Calu3 (cell line): Measurements from ENCODE around the gene TMEM86A. TPM values are rescaled to one million over a fixed set of nuclear protein-coding genes. Genes with fewer than 3 reads are reported as not detected.

Experiments
- BruUV-seq: library from RNA; stranded (reverse); fragments of 400-500 nt; replicated peaks from 2 replicates; lab custom pipeline; 2021; lab: Mats Ljungman, UMichigan
- CTCF ChIA-PET: fragments of 300-600 bp; sonication (Branson Sonifier 250); formaldehyde crosslinking; loops from one replicate; lab custom pipeline; 2022; ENCODE audit warnings: antibody characterized with exemption; lab: Charles Lee
- DNase-seq: peaks from one replicate; pipeline ENCODE4 v3.0.0; 2022
- H3K27ac Mint-ChIP-seq: one replicate; pipeline ENCODE4 v1.8.0; 2022; ENCODE audit warnings: mixed read lengths; ENCODE audit not compliant: unreplicated experiment
- H3K27me3 Mint-ChIP-seq: one replicate; pipeline ENCODE4 v1.8.0; 2022; ENCODE audit warnings: mixed read lengths; ENCODE audit not compliant: unreplicated experiment
- H3K36me3 Mint-ChIP-seq: one replicate; pipeline ENCODE4 v1.8.0; 2022; ENCODE audit warnings: mild to moderate bottlenecking, moderate library complexity, mixed read lengths; ENCODE audit not compliant: insufficient read depth, unreplicated experiment
- H3K4me1 Mint-ChIP-seq: one replicate; pipeline ENCODE4 v1.8.0; 2022; ENCODE audit warnings: mild to moderate bottlenecking, low read depth, mixed read lengths; ENCODE audit not compliant: unreplicated experiment
- H3K4me3 Mint-ChIP-seq: one replicate; pipeline ENCODE4 v1.8.0; 2022; ENCODE audit warnings: mild to moderate bottlenecking, low read depth, moderate library complexity, mixed read lengths; ENCODE audit not compliant: unreplicated experiment
- H3K9me3 Mint-ChIP-seq: one replicate; pipeline ENCODE4 v1.8.0; 2022; ENCODE audit warnings: low read depth, mixed read lengths; ENCODE audit not compliant: unreplicated experiment
- intact Hi-C: fragments of 100-400 bp; cut with micrococcal nuclease; formaldehyde crosslinking; loops from one replicate; pipeline ENCODE4 v1.10.0; 2022; ENCODE audit not compliant: unreplicated experiment
- total RNA-seq: library from RNA; stranded (reverse); gene quantifications from 2 replicates; pipeline ENCODE4 v1.2.3, GENCODE V29; 2022
- TF ChIP-seq, protein P1 (sequence below): fragments of 200-600 bp; IDR thresholded peaks from one replicate; pipeline ENCODE4 v1.8.0; 2022; ENCODE audit warnings: antibody characterized with exemption; ENCODE audit not compliant: unreplicated experiment

The TMEM86A gene
- total RNA-seq, 1 experiment from 2014 or later: 8.8 TPM

DNA sequence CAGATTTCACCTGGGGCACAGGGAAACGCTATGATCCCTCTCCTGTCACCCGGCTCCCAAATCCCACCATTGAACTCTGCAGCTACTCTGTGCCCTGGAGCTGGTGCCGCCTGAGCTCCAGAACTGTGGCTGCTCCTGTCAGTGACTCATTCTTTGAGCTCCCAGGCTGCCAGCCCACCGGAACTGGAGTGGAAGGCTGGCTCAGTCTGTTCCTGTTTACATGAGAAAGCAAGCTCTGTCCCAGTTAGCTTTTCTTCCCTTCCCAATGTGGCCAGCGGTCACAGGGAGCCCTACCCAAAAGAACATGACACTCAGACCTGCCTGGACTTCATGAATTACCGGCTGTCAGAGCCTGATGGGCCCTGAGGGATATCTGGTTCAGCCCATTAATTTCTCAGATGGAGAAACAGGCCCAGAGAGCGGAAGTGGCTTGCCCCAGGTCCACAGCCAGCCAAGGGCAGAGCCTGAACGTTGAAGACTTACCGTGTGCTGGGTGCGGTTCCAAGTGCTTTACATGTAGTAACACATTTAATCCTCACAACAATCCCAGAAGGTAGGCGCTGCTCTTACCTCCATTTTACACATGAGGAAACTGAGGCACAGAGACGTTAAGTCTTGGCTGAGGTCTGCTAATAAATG, 51.2 kb downstream of the TMEM86A start:
- CTCF ChIA-PET: interaction anchor here (0.8 to 1.1 kb wide), 4 partner anchors 12 to 224 kb away, joined by 3 to 8 read pairs (median 4); no protein-coding TSS in a partner anchor
- peaks cover 21% of the 10 kb centered on the region for H3K4me1 Mint-ChIP-seq

DNA sequence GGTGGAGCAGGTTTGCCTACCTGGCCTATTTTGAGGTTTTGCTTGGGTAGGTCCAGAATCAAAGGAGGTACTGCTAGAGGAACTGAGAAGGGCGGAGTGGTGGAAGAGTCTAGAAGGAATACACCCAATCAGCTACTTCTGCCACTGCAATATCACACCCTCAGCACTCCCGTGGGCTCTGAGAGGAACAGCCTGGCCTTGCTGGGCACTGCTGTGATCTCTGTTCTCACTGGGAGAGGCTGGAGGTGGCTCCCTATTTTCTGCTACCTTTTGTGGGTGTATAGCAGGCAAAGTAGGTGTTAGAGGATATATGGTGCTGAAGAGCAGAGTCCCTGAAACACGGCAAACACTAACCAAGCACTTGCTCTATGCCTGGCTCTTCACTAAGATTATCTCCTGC, 52.4 kb downstream of the TMEM86A start:
- H3K4me3 Mint-ChIP-seq: no peak overlapping the region
- DNase-seq: no peak
- H3K27ac Mint-ChIP-seq: no peak overlapping the region
- no peaks in the 10 kb centered on the region for H3K27me3 Mint-ChIP-seq
- intact Hi-C loops: no loop called here
- TF ChIP-seq, protein P1, sequence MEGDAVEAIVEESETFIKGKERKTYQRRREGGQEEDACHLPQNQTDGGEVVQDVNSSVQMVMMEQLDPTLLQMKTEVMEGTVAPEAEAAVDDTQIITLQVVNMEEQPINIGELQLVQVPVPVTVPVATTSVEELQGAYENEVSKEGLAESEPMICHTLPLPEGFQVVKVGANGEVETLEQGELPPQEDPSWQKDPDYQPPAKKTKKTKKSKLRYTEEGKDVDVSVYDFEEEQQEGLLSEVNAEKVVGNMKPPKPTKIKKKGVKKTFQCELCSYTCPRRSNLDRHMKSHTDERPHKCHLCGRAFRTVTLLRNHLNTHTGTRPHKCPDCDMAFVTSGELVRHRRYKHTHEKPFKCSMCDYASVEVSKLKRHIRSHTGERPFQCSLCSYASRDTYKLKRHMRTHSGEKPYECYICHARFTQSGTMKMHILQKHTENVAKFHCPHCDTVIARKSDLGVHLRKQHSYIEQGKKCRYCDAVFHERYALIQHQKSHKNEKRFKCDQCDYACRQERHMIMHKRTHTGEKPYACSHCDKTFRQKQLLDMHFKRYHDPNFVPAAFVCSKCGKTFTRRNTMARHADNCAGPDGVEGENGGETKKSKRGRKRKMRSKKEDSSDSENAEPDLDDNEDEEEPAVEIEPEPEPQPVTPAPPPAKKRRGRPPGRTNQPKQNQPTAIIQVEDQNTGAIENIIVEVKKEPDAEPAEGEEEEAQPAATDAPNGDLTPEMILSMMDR: no peak
- BruUV-seq: no TSS peak
- CTCF ChIA-PET: no interaction called here
- H3K9me3 Mint-ChIP-seq: no peaks in the 10 kb centered on the region
- peaks cover 22% of the 10 kb centered on the region for H3K4me1 Mint-ChIP-seq
- no peaks in the 10 kb centered on the region for H3K36me3 Mint-ChIP-seq

More for the DNA sequence above, 51.2 kb downstream of the TMEM86A start:
- Mint-ChIP-seq H3K4me3 (no peak overlapping the region), H3K36me3 (no peaks in the 10 kb centered on the region), H3K27me3 (no peaks in the 10 kb centered on the region), H3K9me3 (no peaks in the 10 kb centered on the region), H3K27ac (no peak overlapping the region)
- DNase-seq: peak; percentile 64
- BruUV-seq: no TSS peak
- intact Hi-C loops: no loop called here
- TF ChIP-seq, protein P1: no peak

DNA sequence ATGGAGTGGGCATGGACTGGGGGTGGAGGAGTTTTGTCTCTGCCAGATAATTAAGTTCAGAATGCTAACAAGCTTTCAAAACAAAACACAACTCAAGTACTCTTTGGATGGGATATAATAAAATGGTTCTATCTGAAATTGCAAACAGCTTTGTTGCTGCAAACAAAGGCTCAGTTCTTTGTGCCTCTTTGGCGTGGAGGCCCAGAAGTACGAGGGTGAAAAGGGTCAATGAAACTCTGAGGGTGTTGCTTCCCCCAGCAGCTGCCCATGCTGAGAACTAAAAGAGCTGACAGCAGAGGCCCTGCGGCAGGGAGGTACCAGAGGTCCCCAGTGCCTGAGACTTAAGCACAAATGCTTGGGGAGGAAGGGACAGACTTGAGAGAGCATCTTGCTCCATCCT, 53.9 kb downstream of the TMEM86A start:
- peaks cover 22% of the 10 kb centered on the region for H3K4me1 Mint-ChIP-seq
- H3K36me3 Mint-ChIP-seq: no peaks in the 10 kb centered on the region
- no peaks in the 10 kb centered on the region for H3K9me3 Mint-ChIP-seq
- CTCF ChIA-PET: no interaction called here
- BruUV-seq: no TSS peak
- no peak overlapping the region for H3K27ac Mint-ChIP-seq
- TF ChIP-seq, protein P1: no peak
- DNase-seq: no peak
- intact Hi-C loops: no loop called here
- no peak overlapping the region for H3K4me3 Mint-ChIP-seq
- H3K27me3 Mint-ChIP-seq: peaks cover 4% of the 10 kb centered on the region

DNA sequence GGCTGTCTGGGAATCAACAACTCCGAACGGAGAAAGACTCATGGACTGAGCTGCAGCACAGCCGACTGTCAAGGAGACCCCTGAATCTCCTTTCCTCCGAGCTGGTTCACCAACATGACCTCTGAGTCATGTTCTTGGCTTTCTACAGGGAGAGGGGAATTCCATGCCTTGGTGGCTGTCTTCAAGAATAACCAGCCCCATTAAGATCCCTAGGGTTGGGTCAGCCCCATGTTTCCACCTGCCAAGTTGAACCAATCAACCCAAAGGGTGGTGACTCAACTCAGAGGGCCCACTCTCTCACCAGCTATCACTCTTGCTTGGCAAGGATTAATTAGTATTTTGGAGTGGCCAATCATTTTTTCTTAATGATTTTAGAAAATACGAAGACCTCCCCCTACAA, 55.7 kb downstream of the TMEM86A start:
- no peak overlapping the region for H3K4me3 Mint-ChIP-seq
- TF ChIP-seq, protein P1: no peak
- no peaks in the 10 kb centered on the region for H3K9me3 Mint-ChIP-seq
- peaks cover 19% of the 10 kb centered on the region for H3K27me3 Mint-ChIP-seq
- BruUV-seq: no TSS peak
- peaks cover 22% of the 10 kb centered on the region for H3K4me1 Mint-ChIP-seq
- peak; percentile 9 for DNase-seq
- intact Hi-C loops: no loop called here
- H3K27ac Mint-ChIP-seq: no peak overlapping the region
- no peaks in the 10 kb centered on the region for H3K36me3 Mint-ChIP-seq
- CTCF ChIA-PET: interaction anchor here (1.0 kb wide), 1 partner anchor 18 kb away, joined by 3 read pairs; no protein-coding TSS in a partner anchor

Other genes with a start within 250 kb of the TMEM86A start
- gene LDHAL6A, start 242.9 kb upstream of the TMEM86A start, total RNA-seq: not detected in 2 replicates
- 57.5 and 61.8 TPM in 2 replicates for gene TSG101, start 171.8 kb upstream of the TMEM86A start, total RNA-seq
- gene UEVLD, start 110.0 kb upstream of the TMEM86A start, total RNA-seq: 23.1 and 25.9 TPM in 2 replicates
- gene MISFA, start 99.0 kb upstream of the TMEM86A start, total RNA-seq: 5.5 and 7.3 TPM in 2 replicates
- 32.1 and 37.5 TPM in 2 replicates for gene SPTY2D1, start 64.4 kb upstream of the TMEM86A start, total RNA-seq
- gene IGSF22, start 27.4 kb downstream of the TMEM86A start, total RNA-seq: not detected in 2 replicates
- gene PTPN5, start 93.0 kb downstream of the TMEM86A start, total RNA-seq: not detected in 2 replicates
- gene MRGPRX1, start 240.6 kb downstream of the TMEM86A start, total RNA-seq: not detected in 2 replicates